ENCODE results near the gene SCRN1. TPM values are rescaled to one million over a fixed set of nuclear protein-coding genes. Genes with fewer than 3 reads are reported as not detected.

Gene SCRN1
- total and polyA plus RNA-seq, 2 experiments from 2014 or later, result 15.2 to 66.7 TPM

- peaks cover 5% of the 10 kb centered on the region; the same call in 1 of the 2 replicates for H3K36me3 ChIP-seq (ENCODE audit: insufficient read depth)
- peaks cover 7% of the 10 kb centered on the region; the same call in 1 of the 2 replicates for H3K79me2 ChIP-seq (replicated peaks; ENCODE audit: insufficient read depth)
- H3K27ac Mint-ChIP-seq, result peak overlapping the region; percentile 85; the same call in 1 of the 2 replicates
- H3K4me1 ChIP-seq (ENCODE audit: insufficient read depth), result peaks cover 24% of the 10 kb centered on the region
- H3K4me3 Mint-ChIP-seq, result peak overlapping the region; percentile 85
- no peaks in the 10 kb centered on the region for H4K20me1 ChIP-seq (replicated peaks; ENCODE audit: insufficient read depth)
- peak overlapping the region; percentile 94; the same call in 1 of the 2 replicates for H2AFZ ChIP-seq
- peak in 1 of 2 experiments; percentile 30; a peak in 1 of 4 replicates for TF ChIP-seq CTCF (conservative IDR thresholded peaks at IDR 0.05; ENCODE audit: low read depth in 2 of 2)
- TF ChIP-seq ETS1 (IDR thresholded peaks at IDR 0.05), result no peak
- no peak for TF ChIP-seq ZNF462 (CRISPR knock-in tag; IDR thresholded peaks at IDR 0.05)
- no peak for TF ChIP-seq EZH2phosphoT487 (IDR thresholded peaks at IDR 0.05; ENCODE audit: unreplicated experiment)
- H3K4me3 ChIP-seq, result peak overlapping the region; percentile 62
- no peaks in the 10 kb centered on the region for H3K27me3 ChIP-seq (ENCODE audit: insufficient read depth)
- no peaks in the 10 kb centered on the region; the same call in 2 of the 3 replicates for H3K36me3 Mint-ChIP-seq (ENCODE audit: low read depth)
- ATAC-seq (peak; percentile 74), DNase-seq (ENCODE audit: low spot score) (peak; percentile 84)
- no peaks in the 10 kb centered on the region for H3K9me3 Mint-ChIP-seq
- no peaks in the 10 kb centered on the region for H3K9me2 ChIP-seq (ENCODE audit: insufficient read depth)
- 0 out of 2 replicates have a peak, but pooled peaks cover 4% of the 10 kb centered on the region for H3F3A ChIP-seq (replicated peaks; ENCODE audit: low read depth)
- peak overlapping the region; percentile 16; the same call in 1 of the 2 replicates for H3K27ac ChIP-seq (ENCODE audit: low read depth)
- H3K27me3 Mint-ChIP-seq (ENCODE audit: insufficient read depth, low read depth, poor library complexity), result peaks cover 8% of the 10 kb centered on the region
- peak overlapping the region; percentile 85 for H3K4me2 ChIP-seq
- H3K4me1 Mint-ChIP-seq, result peaks cover 32% of the 10 kb centered on the region
These were observed 105.0 kb downstream of the SCRN1 start for GRCh38 chr7:29884399-29885272.

Data from GM23338 (cell line).